NCI-H345 (cell line): ENCODE results near the gene MLPH.
A peak's percentile ranks its signal among the peaks of the same experiment; 100 is the strongest.

Experiments used
- DNase-seq: peaks from one replicate; lab custom pipeline; 2025; lab: John Stamatoyannopoulos, UW

The MLPH gene, protein sequence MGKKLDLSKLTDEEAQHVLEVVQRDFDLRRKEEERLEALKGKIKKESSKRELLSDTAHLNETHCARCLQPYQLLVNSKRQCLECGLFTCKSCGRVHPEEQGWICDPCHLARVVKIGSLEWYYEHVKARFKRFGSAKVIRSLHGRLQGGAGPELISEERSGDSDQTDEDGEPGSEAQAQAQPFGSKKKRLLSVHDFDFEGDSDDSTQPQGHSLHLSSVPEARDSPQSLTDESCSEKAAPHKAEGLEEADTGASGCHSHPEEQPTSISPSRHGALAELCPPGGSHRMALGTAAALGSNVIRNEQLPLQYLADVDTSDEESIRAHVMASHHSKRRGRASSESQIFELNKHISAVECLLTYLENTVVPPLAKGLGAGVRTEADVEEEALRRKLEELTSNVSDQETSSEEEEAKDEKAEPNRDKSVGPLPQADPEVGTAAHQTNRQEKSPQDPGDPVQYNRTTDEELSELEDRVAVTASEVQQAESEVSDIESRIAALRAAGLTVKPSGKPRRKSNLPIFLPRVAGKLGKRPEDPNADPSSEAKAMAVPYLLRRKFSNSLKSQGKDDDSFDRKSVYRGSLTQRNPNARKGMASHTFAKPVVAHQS

GRCh38 chr2:237486819-237487448, at the start of gene MLPH:
TSS of gene MLPH (plus strand) at chr2:237487251. CDS start at chr2:237493427, 6,176 bp downstream.
- DNase-seq = no peak

- DNase-seq = no peak
Measured at GRCh38 chr2:237437566-237437965, 49.5 kb upstream of the MLPH start.

DNA sequence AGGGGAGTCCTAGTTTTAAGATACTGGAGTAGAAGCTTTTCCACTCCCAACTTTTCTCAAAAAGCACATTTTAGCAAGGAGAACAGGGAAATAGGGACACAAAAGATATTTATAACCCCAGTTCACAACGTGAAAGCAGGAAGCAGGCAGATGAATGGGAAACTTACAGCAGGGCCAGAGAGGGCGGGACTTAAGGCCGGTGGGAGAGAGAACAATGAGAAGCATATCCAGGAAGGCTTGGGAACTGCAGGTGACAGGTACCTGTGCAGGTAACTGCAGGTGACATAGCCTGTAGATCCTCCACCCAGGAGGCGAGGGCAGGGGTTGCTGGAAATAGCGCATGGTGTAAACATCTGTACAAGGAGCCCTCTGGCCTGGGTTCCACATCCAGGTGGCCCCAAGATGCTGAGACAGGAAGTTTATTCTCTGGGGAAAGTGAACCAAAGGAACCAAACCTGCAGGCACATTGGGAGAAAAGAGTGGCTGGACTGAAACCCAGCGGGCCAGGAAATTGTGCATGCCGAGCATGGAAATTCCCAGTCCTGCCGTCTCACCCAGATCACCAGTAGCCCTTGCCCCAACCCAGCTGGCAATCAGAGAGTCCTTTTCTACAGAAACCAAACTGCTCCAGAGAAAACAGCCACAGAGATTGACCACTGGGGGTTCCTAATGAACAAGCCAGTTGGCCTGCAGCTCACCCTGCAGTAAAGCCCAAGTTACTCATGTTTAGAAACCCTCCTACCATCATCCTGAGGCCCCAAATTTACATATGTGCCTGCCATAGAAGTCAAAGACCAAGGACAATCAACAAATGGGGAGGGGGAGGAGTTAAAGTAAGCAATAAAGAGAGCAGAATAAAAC, 48.7 kb upstream of the MLPH start:
- peak; percentile 49 for DNase-seq

DNA sequence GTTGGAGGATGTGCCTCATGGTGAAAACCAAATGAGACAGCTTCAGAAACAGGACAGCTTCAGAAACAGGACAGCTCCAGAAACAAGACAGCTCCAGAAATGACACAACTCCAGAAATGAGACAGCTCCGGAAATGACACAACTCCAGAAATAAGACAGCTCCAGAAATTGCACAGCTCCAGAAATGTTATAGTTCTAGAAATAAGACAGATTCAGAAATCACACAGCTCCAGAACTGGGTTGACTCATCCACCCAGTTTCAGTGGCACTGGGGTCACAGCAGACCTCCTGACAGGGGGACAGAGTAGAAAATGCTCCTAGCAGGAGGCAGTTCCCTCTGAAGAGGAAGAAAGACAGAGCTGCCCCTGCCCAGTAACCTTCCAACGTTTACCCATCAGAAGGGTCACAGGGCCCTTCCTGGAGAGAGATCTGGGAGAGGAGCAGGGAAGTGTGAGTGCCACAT, 46.2 kb upstream of the MLPH start:
- DNase-seq = no peak

DNA sequence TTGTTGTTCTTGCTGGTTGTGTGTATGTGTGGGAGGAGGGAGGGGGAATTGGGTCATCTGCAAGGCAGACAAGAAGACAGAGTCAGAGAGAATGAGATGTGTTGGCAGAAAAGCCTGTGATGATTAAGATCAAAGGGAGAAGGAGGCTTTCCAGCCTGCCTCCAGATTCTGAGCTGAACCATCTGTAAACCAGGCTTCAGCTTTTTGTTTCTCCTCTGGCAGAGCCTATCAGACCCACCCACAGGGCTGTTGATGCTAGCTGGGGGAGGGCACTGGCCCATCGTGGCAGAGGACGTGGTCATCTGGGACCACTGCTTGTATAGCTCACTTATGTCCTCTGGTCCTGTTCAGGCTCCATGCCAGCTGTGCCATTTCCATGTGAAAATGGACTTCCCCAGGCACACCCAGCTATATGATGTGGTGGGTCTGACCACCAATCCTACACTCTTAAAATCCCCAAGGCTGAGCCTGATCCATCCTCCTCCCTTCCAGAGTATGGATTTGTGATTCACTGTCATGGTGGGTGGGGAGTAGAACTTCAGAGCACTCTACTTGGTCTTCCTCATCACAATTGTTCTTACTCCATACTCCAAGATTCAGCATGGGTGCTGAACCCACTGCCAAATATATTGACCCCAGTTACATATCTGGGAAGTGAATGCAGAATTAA, 45.3 kb upstream of the MLPH start:
- no peak for DNase-seq

DNA sequence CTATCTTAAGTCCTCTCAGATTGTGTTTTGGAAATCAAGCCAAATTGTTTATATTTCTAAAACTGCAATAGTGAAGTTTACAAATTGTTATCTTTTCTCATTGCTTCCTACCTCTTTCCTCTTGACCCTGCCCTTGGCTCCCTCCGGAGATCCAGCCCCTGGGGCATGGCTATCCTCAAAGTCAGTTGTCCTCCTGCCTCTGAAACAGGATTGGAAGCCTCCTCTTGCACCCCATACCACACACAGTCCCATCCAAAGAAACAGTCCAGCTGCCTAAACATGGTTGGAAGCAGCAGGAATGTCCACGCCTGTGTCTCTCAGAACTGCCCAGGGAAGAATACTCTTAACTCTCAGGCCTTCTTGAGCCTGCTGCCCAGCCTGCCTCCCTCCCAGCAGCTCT, 43.0 kb upstream of the MLPH start:
- no peak for DNase-seq

DNA sequence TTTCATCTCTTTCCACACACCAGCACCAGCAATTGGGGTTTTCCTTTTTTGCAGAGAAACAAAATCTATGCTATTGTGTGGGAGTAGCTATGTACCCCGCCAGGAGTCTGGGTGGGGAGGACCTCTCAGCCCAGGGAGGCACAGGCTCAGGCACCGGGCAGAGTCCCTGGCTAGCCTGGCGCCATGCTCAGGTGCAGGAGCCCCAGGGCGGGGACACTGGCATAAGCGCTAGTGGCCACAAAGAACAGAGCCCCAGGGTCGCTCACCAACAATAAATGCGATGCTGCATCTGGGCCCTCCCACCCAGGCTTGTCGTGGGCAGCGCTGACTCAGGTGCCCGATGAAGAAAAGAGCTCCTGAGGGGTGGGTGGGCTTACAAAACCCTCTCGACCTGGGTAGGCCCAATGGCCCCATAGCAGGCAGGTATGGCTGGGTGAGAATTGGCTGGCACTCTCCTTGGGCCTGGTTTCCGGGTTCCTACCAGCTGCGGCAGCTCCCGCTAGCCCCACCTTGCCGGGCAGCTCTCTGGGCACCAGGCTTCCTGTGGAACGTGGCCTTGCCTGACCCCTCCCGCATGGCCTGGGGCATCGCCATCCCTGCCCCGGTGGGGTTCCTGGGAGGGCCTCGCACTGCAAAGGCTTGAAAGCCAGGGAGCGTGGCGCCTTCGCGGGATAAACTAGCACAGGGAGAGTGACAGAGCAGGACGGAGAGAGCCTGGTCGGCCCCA, 41.3 kb upstream of the MLPH start:
- DNase-seq = no peak

DNA sequence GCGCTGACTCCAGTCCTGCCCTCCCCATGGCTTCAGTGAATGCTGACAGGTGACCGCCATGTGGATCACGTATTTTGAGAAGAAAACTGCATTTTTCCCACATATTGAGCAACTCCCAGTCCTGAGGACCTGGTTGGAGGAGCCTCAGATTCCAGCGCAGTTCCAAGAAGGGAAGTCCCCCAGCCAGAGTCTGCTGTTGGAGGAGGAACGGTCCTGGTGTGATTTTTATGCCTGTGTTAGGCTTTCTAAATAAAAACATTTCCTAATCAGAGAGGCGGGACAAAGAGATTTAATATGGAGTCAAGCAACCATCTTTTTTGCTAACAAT, 40.7 kb upstream of the MLPH start:
- DNase-seq = no peak

DNA sequence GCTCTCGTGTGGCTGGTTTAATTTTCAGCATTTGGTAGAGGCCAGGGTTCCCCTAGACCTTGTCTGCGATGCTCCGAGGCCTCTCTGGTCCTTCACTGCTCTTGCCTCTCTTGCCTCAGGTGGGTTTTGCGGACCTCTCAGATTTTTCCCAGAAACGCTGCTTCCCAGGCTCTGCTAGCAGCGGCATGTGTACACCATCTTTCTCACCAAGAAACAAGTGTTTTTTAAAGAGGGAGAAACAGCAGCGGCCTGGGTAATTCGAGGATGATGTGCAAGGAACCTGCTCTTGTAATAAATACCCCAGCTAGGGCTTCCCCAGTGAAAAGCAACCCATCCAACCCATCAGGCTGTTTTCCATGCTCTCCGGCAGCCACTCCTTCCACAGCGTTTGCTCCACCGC, 39.6 kb upstream of the MLPH start:
- no peak for DNase-seq

DNA sequence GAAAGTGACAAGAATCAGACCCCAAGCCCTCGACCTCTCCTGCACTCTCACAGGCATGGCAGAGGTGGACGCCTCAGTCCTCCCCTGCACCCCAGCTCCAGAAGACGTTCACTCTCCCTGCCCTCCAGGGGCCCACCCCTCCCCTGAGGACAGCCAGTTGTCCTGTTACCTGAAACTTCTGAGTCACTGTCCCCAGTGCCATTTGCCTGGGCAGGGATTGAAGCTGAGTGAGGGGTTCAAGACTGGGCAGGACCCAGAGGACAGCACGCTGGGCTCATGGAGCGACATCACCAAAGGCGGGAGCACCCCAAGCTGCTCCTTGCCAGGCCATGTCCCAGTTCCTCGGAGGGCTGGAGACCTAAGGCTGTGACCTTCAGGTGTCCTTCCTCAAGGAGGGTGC, 38.9 kb upstream of the MLPH start:
- no peak for DNase-seq

GRCh38 chr2:237448626-237449025, 38.4 kb upstream of the MLPH start:
- DNase-seq = no peak

DNA sequence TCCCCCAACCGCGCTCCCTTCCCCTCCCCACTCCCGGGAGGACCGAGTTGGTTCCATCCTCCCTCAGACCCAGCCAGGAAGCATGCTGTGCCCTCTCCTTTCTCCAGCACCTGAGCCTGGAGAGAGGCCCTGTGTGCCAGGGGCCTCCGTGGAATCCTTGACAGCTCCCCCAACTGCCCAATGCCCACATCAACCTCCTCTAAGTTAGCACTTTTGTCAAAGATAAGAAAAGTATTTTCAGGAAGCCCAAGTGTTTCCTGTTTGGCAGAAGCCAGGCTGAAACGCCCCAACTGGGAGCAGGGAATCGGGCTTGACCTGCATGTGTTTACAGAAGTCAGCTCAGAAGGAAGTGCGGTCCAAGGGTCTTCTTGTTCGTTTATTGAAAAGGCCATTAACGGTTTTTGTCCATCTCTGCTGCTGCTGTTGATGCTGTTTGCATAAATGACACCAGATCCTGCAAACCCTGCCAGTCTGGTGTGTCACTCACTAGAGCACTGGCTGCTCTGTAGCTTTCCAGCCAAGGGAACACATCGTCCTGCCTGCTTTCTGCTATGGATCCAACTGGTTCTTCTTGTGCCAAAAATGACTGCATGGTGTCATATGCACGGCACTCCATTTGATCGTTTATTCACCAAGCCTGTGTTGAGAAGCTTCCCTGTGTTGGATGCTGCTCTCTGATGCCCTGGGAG, 37.7 kb upstream of the MLPH start:
- DNase-seq = no peak

DNA sequence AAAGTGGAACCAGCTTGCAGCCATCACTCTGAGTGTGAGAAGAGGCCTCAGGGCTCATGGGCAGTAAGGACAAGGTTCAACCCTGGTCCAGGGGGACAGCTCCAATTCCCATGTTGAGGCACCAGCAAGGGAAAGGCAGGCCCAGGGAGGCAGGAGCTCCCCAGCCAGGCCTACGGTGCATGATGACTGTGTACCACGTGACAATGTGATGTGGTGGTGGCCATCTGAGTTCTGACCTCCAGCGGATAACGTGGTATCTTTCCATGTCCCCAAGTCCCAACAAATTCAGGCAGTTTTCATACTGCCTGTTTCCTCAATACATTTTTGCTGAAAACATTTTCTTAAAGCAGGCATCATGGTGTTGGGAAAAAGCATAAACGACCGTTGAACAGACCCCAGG, 36.9 kb upstream of the MLPH start:
- no peak for DNase-seq

- DNase-seq = no peak
Measured at GRCh38 chr2:237450583-237450982, 36.5 kb upstream of the MLPH start.

- no peak for DNase-seq
Measured at GRCh38 chr2:237451643-237452469, 35.2 kb upstream of the MLPH start.

DNA sequence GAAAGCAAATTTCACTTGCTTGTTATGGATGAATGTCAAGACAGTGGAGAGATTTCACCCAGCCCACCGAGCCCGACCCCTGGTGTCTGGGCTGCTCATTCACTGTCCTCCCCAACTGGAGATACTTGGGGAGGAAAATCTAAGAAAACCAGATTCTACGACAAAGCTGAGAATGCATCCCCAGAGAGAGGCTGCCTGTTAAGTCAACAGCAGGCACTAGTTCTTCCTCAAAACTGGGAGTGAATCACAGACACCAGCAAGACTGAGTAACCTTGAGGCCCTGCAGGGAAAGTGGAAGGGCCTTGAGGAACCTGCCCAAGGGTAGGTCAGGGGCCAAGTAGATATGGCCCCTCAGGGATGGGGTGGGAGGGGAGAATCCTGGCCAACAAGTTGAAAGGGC, 34.2 kb upstream of the MLPH start:
- no peak for DNase-seq

- no peak for DNase-seq
Measured at GRCh38 chr2:237453671-237454070, 33.4 kb upstream of the MLPH start.

- no peak for DNase-seq
Measured at GRCh38 chr2:237455764-237456163, 31.3 kb upstream of the MLPH start.

GRCh38 chr2:237456200-237456843, 30.7 kb upstream of the MLPH start:
- DNase-seq = no peak
